GM12891 (cell line): ENCODE measurements around the gene STK36.

Source experiments
- PAX5 ChIP-seq: IDR thresholded peaks from 2 replicates; pipeline ENCODE4 v1.6.1; 2011; ENCODE audit warnings: low read length, moderate library complexity, mild to moderate bottlenecking; ENCODE audit not compliant: insufficient read depth, severe bottlenecking
- POLR2A ChIP-seq: IDR thresholded peaks from 2 replicates; pipeline ENCODE4 v1.6.1; 2011; ENCODE audit warnings: low read depth, low read length, control low read depth
- POLR2AphosphoS5 ChIP-seq: IDR thresholded peaks from 2 replicates; pipeline ENCODE4 v1.6.1; 2011; ENCODE audit warnings: low read depth, low read length, control low read depth
- POU2F2 ChIP-seq: IDR thresholded peaks from 2 replicates; pipeline ENCODE4 v1.6.1; 2011; ENCODE audit warnings: low read depth, mild to moderate bottlenecking, control low read depth, low read length, moderate library complexity
- SPI1 ChIP-seq: IDR thresholded peaks from 2 replicates; pipeline ENCODE4 v1.6.1; 2011; ENCODE audit warnings: low read depth, low read length, control low read depth
- TAF1 ChIP-seq: IDR thresholded peaks from 2 replicates; pipeline ENCODE4 v1.6.1; 2011; ENCODE audit warnings: low read depth, low read length, control low read depth

DNA sequence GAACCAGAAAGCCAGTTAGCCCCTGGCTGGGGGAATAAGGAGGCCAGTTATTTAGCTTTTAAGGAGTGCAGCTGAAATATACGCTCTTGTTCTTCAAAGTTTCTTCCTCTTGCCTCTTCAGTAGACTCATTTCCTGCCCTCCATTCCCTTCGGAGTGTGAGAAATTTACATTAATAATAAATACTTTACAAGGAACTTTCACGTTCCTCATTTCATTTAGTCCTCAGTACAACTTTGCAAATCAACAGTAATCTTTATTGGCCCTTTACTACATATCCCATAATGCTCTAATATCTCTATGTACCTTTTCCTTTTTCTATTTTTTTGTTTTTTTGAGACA is 48.5 kb upstream of the STK36 start:
- TF ChIP-seq POLR2AphosphoS5 (no peak), POLR2A (no peak), TAF1 (no peak), POU2F2 (no peak), SPI1 (no peak), PAX5 (no peak)
